ENCODE data around the gene ATP8A2. TPM values are rescaled to one million over a fixed set of nuclear protein-coding genes. Genes with fewer than 3 reads are reported as not detected.

The ATP8A2 gene
- total and polyA plus RNA-seq, 10 of the 15 experiments (the other 5 are each of a cell fraction or from before 2014, with no cell fraction given): 0.01 to 0.04 (median 0.04) TPM; not detected in 7

GRCh38 chr13:25406377-25406776, 34.6 kb downstream of the ATP8A2 start (continued):
- TF ChIP-seq E2F8 (IDR thresholded peaks at IDR 0.05; ENCODE audit: low read depth, partially characterized antibody): no peak
- TF ChIP-seq, protein P1, sequence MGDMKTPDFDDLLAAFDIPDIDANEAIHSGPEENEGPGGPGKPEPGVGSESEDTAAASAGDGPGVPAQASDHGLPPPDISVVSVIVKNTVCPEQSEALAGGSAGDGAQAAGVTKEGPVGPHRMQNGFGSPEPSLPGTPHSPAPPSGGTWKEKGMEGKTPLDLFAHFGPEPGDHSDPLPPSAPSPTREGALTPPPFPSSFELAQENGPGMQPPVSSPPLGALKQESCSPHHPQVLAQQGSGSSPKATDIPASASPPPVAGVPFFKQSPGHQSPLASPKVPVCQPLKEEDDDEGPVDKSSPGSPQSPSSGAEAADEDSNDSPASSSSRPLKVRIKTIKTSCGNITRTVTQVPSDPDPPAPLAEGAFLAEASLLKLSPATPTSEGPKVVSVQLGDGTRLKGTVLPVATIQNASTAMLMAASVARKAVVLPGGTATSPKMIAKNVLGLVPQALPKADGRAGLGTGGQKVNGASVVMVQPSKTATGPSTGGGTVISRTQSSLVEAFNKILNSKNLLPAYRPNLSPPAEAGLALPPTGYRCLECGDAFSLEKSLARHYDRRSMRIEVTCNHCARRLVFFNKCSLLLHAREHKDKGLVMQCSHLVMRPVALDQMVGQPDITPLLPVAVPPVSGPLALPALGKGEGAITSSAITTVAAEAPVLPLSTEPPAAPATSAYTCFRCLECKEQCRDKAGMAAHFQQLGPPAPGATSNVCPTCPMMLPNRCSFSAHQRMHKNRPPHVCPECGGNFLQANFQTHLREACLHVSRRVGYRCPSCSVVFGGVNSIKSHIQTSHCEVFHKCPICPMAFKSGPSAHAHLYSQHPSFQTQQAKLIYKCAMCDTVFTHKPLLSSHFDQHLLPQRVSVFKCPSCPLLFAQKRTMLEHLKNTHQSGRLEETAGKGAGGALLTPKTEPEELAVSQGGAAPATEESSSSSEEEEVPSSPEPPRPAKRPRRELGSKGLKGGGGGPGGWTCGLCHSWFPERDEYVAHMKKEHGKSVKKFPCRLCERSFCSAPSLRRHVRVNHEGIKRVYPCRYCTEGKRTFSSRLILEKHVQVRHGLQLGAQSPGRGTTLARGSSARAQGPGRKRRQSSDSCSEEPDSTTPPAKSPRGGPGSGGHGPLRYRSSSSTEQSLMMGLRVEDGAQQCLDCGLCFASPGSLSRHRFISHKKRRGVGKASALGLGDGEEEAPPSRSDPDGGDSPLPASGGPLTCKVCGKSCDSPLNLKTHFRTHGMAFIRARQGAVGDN (IDR thresholded peaks at IDR 0.05): no peak
- TF ChIP-seq SREBF1 (IDR thresholded peaks at IDR 0.05; ENCODE audit: low read length): no peak

DNA sequence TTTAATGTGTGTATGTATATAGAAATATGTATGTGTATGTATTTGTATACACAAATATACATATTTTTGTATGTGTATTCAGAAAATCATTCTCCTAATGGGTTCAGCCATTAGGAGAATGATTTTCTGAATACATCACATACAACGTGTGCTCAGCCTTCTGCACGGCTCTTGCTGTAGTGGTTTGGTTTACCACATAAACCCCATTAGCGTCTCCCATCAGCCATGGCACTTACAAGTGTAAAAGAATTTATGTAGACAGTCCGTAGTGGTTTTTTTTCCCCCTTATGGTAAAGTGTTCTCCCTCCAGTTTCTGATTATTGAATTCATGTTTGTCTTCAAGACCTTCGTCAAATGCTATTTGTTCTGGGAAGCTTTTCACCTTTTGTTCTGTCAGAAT, 38.2 kb downstream of the ATP8A2 start:
- H4K20me1 ChIP-seq (ENCODE audit: control insufficient read depth, insufficient read depth): no peaks in the 10 kb centered on the region
- intact Hi-C loops (cut with micrococcal nuclease; ENCODE audit: unreplicated experiment) (no loop called here), in situ Hi-C loops (cut with MboI) (no loop called here)
- BruUV-seq (replicated peaks): no TSS peak
- H3K27me3 ChIP-seq (replicated peaks in 1 of 2; ENCODE audit: control insufficient read depth in 2 of 2, insufficient read depth in 2 of 2, low read length in 1 of 2): peaks cover 0 to under 1% of the 10 kb centered on the region in 2 experiments; a peak in 1 of 4 replicates
- 28% methylated on average over 5 of the region's 5 CpGs for WGBS (ENCODE audit: insufficient coverage, insufficient replicate concordance, low lambda C conversion rate, missing lambda C conversion rate)
- ATAC-seq: no peak
- H3K9me3 ChIP-seq (replicated peaks; ENCODE audit: control insufficient read depth, insufficient read depth, low read length): no peaks in the 10 kb centered on the region; the same call in 2 of the 3 replicates
- no peak overlapping the region for H2AFZ ChIP-seq (ENCODE audit: control insufficient read depth, low read depth, low read length)
- no peaks in the 10 kb centered on the region for H3K79me2 ChIP-seq (ENCODE audit: control insufficient read depth, insufficient read depth, low read length)
- POLR2A ChIA-PET: no interaction called here
- no peak for FAIRE-seq
- H3K4me2 ChIP-seq (ENCODE audit: control insufficient read depth, insufficient read depth): no peak overlapping the region
- CTCF ChIA-PET: no interaction called here
- H3K9ac ChIP-seq (ENCODE audit: control insufficient read depth, insufficient read depth, low read length): no peak overlapping the region
- no peak overlapping the region for H3K27ac ChIP-seq (ENCODE audit: control insufficient read depth, insufficient read depth)
- DNase-seq (ENCODE audit: low read depth, low spot score): no peak
- H3K4me1 ChIP-seq (ENCODE audit: control insufficient read depth, insufficient read depth, low read length): no peaks in the 10 kb centered on the region
- SMC1A ChIA-PET (ENCODE audit: uncharacterized antibody, unreplicated experiment): no interaction called here
- H3K36me3 ChIP-seq (ENCODE audit: control insufficient read depth in 2 of 2, insufficient read depth in 2 of 2, low read length in 1 of 2): no peaks in the 10 kb centered on the region
- RAD21 ChIA-PET (ENCODE audit: unreplicated experiment): no interaction called here
- no peak overlapping the region for H3K4me3 ChIP-seq
- TF ChIP-seq FOXM1 (IDR thresholded peaks at IDR 0.05; ENCODE audit: low read depth, low read length) (no peak), IRF4 (IDR thresholded peaks at IDR 0.05; ENCODE audit: low read depth, low read length) (no peak), BMI1 (IDR thresholded peaks at IDR 0.05; ENCODE audit: borderline replicate concordance) (no peak), NFXL1 (IDR thresholded peaks at IDR 0.05; ENCODE audit: borderline replicate concordance) (no peak), PBX3 (IDR thresholded peaks at IDR 0.05; ENCODE audit: insufficient replicate concordance, low read depth, low read length) (no peak), MXI1 (IDR thresholded peaks at IDR 0.05; ENCODE audit: low read depth, low read length) (no peak), CHD2 (IDR thresholded peaks at IDR 0.05; ENCODE audit: borderline replicate concordance, low read depth, low read length) (no peak), CEBPB (IDR thresholded peaks at IDR 0.05; ENCODE audit: borderline replicate concordance in 1 of 2, low read depth in 2 of 2, low read length in 2 of 2) (no peak), BACH1 (IDR thresholded peaks at IDR 0.05; ENCODE audit: borderline replicate concordance) (no peak)
- TF ChIP-seq, protein P2, sequence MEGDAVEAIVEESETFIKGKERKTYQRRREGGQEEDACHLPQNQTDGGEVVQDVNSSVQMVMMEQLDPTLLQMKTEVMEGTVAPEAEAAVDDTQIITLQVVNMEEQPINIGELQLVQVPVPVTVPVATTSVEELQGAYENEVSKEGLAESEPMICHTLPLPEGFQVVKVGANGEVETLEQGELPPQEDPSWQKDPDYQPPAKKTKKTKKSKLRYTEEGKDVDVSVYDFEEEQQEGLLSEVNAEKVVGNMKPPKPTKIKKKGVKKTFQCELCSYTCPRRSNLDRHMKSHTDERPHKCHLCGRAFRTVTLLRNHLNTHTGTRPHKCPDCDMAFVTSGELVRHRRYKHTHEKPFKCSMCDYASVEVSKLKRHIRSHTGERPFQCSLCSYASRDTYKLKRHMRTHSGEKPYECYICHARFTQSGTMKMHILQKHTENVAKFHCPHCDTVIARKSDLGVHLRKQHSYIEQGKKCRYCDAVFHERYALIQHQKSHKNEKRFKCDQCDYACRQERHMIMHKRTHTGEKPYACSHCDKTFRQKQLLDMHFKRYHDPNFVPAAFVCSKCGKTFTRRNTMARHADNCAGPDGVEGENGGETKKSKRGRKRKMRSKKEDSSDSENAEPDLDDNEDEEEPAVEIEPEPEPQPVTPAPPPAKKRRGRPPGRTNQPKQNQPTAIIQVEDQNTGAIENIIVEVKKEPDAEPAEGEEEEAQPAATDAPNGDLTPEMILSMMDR (IDR thresholded peaks at IDR 0.05 in 2 of 3, conservative IDR thresholded peaks at IDR 0.05 in 1 of 3; ENCODE audit: control insufficient read depth in 2 of 3, extremely low read depth in 1 of 3, insufficient read depth in 1 of 3, low read depth in 3 of 3, low read length in 3 of 3): no peak

Measured in GM12878 (cell line).